Measurements from ENCODE around the gene STMP1.

GRCh38 chr7:135692055-135692454 is 29.7 kb downstream of the STMP1 start:
- TF ChIP-seq MZF1 (CRISPR knock-in tag; IDR thresholded peaks at IDR 0.05; ENCODE audit: borderline replicate concordance), result no peak
- no peak for TF ChIP-seq FLYWCH1 (CRISPR knock-in tag; IDR thresholded peaks at IDR 0.05)
- no peak for TF ChIP-seq YY1 (IDR thresholded peaks at IDR 0.05; ENCODE audit: insufficient read depth, insufficient replicate concordance, low read depth, low read length)
- no peak for TF ChIP-seq PRDM15 (CRISPR knock-in tag; IDR thresholded peaks at IDR 0.05)
- TF ChIP-seq CTCF (CRISPR knock-in tag; IDR thresholded peaks at IDR 0.05), result no peak
- TF ChIP-seq HNRNPUL1 (IDR thresholded peaks at IDR 0.05; ENCODE audit: low read depth, low read length), result no peak
- no peak for TF ChIP-seq ZNF10 (CRISPR knock-in tag; IDR thresholded peaks at IDR 0.05; ENCODE audit: borderline replicate concordance, low read depth)
- no peak for TF ChIP-seq BRD4 (CRISPR knock-in tag; IDR thresholded peaks at IDR 0.05)
- no peak for TF ChIP-seq EP300 (IDR thresholded peaks at IDR 0.05; ENCODE audit: low read depth in 2 of 2, low read length in 2 of 2)
- TF ChIP-seq EP300 (CRISPR knock-in tag; IDR thresholded peaks at IDR 0.05; ENCODE audit: borderline replicate concordance), result no peak

All from HepG2 (cell line).